ENCODE results near the gene S100P.
"Not testable (repeated sequence)": the region's sequence is repeated elsewhere in the genome, so short reads cannot be mapped to it uniquely, and the experiment has no call there.

Gene S100P

GRCh38 chr4:6716958-6717655 is 23.4 kb downstream of the S100P start:
- Histone ChIP-seq H3K4me3 (peak overlapping the region; percentile 55 to 85 (median 78)), H3K27ac (peak overlapping the region in 18 of 21 experiments; percentile 76 to 96 (median 92))

GRCh38 chr4:6718932-6719610 is 25.4 kb downstream of the S100P start:
- H3K4me3 ChIP-seq: no peak overlapping the region
- no peak overlapping the region for H3K27ac ChIP-seq

GRCh38 chr4:6719611-6720179 is 26.0 kb downstream of the S100P start:
- Histone ChIP-seq H3K4me3 (no peak overlapping the region), H3K27ac (no peak overlapping the region)

- H3K27ac ChIP-seq: no peak overlapping the region
- no peak overlapping the region for H3K4me3 ChIP-seq
Measured at GRCh38 chr4:6720202-6720699, 26.6 kb downstream of the S100P start.

DNA sequence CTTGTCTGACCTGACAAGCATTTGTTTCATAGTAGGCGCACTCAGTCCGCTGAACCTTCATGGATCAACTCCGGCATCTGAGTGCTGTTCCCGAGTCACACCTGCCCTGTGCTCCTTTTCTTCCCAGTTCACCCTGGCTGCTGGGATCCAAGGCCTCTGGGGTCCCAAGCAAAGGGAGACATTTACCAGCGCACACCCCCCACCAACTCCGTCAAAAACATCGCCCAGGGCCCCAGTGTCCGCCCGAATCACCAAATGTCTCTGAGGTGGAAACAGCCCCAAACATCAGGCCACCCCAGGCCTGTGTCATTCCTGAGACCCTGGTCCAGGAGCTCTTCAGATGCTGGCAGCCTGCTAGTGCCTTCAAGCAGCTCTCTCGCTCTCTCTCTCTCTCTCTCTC is 27.4 kb downstream of the S100P start:
- no peak overlapping the region for H3K4me3 ChIP-seq

DNA sequence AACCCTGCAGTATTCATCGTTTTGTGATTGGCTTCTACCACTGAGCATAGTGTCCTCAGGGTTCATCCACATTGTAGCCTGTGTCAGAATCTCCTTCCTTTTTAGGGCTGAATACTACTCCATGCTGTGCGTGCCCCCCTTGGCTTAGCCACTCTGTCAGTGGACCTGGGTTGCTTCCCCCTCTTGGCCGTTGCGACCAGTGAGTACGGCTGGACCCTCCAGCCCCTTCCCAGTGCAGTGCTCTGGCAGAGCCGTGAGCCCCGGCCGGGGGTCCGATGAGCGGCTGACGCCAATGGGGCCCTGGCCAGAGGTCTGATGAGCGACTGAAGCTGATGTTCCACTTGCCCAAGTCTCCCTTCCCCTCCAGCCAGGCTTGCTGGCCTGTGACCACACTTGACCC is 29.2 kb downstream of the S100P start:
- H3K27ac ChIP-seq: no peak overlapping the region
- no peak overlapping the region for H3K4me3 ChIP-seq

More for the DNA sequence above, 27.4 kb downstream of the S100P start:
- H3K27ac ChIP-seq: no peak overlapping the region

DNA sequence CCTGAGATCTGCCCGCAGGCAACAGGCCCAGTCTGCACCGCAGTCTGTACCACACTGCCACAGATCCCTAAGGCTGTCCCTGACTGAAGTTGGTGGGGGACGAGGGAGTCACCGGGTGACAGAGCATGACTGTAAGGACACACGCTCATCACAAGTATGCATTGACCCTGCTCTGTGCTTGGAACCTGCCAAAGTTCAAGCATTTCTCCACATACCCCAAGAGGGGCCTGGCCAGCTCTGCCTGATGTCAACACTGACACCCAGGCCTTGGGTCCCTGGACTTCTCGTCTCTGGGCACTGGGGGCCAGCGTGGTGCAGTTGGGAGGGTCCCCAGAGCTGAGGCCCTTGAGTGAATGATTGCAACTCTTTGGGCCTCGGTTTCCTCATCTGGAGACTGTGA is 30.2 kb downstream of the S100P start:
- Histone ChIP-seq H3K4me3 (no peak overlapping the region), H3K27ac (no peak overlapping the region)

DNA sequence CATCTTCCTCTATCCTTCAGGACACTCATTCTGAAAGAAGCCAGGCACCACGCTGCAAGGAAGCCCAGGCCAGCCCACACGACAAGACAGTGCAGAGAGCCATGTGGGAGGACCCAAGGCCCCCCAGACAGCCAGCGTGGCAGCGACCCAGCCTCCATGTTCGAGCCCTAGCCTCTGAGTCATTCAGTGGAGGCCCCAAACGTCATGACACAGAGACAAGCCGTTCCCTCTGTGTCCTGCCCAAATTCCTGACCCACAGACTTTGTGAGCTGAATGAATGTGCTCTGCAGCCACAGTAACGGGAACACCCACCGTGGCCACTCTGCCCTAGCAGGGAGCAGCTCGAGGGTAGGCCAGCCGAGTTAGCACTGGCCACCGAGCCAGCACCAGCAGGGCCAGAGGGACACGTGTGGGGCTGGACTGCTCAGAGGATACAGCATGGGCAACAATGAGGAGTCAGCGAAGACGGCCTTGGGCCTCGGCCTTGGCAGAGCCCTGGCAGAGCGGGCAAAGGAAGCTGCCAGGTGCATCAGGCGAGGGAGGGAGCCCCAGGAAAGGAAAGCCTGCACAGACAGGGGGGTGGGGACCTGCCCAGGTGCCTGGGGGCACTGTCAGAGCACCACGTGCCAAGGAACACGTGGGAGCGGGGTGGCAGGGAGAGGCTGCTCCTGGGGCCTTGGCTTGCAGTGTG is 30.9 kb downstream of the S100P start:
- Histone ChIP-seq H3K27ac (no peak overlapping the region), H3K4me3 (no peak overlapping the region)

DNA sequence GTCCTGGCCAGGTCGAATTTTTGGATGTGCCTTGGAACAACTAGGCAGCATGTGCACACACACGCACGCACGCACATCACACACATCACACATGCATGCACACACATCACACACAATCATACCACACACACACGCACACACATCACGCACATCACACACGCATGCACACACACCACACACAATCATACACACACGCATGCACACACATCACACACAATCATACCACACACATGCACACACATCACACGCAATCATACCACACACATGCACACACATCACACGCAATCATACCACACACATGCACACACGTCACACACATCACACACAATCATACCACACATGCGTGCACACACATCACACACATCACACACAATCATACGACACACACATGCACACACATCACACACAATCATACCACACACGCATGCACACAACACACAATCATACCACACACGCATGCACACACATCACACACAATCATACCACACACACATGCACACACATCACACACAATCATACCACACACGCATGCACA is 31.8 kb downstream of the S100P start:
- H3K4me3 ChIP-seq, H3K27ac ChIP-seq: not testable (repeated sequence)

- H3K27ac ChIP-seq: peak overlapping the region in 2 of 21 experiments; percentile 19 to 66
Measured at GRCh38 chr4:6727081-6727942, 33.6 kb downstream of the S100P start.

DNA sequence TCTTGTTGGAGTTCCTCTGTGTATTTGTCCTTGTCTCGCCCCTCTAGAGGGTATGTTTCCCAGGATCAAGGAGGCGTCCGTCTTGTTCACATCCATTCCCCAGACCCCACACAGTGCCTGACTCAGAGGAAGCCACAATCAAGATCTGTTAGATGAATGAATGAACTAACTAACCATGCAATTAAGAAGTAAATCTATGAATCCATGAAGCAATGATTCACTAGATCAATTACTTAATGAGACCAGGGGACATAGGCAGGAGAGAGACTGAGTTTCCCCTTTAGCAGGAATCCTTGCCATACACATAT is 34.2 kb downstream of the S100P start:
- no peak overlapping the region for H3K27ac ChIP-seq
- no peak overlapping the region for H3K4me3 ChIP-seq

More at GRCh38 chr4:6727081-6727942, 33.6 kb downstream of the S100P start:
- peak overlapping the region in 1 of 7 experiments; percentile 12 for H3K4me3 ChIP-seq

DNA sequence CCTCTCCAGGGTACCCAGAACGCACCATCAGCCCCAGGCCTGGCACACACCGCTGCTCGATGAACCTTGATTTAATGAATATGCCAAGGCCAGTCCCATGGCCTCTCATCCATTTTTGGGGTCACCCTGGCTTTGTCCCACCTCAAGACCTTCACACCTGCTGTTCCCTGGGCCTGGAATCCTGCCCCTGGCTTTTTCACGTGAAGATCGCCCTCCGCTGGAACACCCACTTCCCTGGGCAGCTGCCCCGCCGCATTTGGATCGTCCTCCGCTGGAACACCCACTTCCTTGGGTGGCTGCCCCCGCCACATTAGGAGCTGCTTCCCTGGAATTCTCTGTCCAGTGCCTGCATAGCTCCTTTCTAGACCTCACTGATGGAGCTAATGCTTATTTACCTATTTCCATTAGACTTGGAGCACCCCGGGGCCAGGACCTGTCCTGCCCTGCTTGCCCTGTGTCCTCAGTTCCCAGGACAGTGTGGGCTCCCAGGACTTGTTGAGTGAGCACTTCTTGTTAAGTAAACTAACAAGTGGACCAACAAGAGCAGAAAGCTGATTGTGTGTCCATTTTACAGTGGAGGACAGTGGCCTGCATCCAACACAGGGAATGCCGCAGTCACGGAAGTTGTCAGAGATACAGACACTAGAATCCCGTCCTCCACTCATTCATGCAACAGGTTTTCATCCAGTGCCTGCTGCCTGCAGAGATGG is 34.8 kb downstream of the S100P start:
- Histone ChIP-seq H3K27ac (no peak overlapping the region), H3K4me3 (no peak overlapping the region)

DNA sequence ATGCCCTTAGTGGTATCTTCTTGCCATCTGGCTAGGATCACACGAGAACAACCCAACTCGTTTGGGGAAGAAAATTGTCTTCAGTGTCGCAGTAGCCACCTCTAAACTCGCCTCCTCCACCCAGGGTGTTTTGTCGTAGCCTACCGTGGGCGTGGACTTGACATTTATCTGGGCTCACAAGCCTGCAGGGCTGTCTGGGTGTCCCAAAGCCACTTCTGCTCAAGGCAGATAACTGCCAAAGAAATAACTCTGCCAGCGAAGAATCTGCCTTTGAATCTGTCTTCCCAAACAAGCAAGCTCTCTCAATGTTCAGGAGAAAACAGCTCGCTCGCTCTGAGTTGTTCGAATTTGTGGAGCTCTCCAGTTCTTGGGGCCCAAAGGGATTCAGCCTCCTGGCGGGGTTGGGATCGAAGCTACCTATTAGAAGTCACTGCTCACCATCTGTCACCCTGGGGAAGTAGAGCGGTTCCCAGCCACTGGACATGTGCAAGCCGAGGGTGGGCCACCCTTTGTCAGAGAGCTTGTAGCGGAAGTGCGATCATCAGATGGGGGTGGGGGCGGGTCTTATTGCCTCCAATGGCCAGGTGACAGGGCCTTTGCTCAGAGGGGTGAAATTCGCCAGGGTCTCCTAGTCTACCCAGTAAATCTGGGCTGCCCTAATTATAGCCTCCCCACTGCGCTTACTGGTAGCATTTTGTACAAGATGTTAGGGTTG is 37.1 kb downstream of the S100P start:
- Histone ChIP-seq H3K27ac (peak overlapping the region in 5 of 21 experiments; percentile 12 to 60 (median 52)), H3K4me3 (no peak overlapping the region)

- peak overlapping the region in 3 of 21 experiments; percentile 52 to 60 (median 57) for H3K27ac ChIP-seq
- H3K4me3 ChIP-seq: no peak overlapping the region
Measured at GRCh38 chr4:6731318-6731675, 37.6 kb downstream of the S100P start.

GRCh38 chr4:6731780-6732179 is 38.1 kb downstream of the S100P start:
- H3K27ac ChIP-seq: peak overlapping the region in 1 of 21 experiments; percentile 60
- H3K4me3 ChIP-seq: no peak overlapping the region

DNA sequence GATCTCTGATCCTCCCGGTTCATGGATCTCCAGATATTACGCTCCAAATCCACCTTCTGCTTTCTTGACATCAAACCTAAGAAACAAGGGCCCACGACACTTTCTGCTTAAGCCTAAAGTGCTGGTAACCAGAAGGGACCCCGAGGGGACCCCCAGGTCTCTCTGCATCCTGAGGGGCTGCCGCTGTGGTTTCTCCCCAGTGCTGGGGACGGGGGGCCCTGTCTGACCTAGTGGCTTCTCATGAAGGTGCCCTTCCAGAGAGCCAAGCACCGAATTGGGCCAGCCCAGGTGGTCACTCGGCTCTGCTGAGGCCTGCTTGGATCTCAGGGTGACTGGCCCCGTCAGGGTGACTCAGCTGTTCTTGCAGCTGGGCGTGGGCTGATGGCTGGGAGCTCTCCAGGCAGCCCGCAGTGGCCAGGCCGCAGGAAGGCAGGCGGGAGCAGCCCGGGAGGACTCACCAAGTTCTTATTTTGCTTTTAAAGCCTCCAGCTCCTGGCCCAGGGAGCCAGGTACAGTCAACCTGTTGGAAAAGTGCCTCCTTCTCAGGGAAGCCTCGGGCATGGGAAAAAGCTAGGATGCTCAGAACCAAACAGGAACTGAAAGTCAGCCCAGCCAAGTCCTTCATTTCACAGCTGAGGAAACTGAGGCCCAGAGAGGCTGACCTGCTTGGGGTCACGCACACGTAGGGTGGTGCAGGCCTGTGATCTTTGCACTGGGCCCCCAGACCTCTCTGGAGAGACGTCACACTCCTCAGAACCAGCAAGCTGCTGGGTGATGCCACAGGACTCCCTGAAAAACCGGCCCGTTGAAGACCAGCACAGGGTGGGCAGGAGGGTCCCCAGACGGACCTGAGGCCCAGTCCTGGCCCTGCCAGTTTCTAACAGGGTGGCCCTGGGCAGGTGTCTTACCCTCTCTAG is 39.0 kb downstream of the S100P start:
- Histone ChIP-seq H3K27ac (peak overlapping the region in 2 of 21 experiments; percentile 1 to 25), H3K4me3 (no peak overlapping the region)
